ENCODE data around the gene RBL1.
"Not testable (repeated sequence)": the region's sequence is repeated elsewhere in the genome, so short reads cannot be mapped to it uniquely, and the experiment has no call there.

The RBL1 gene, protein sequence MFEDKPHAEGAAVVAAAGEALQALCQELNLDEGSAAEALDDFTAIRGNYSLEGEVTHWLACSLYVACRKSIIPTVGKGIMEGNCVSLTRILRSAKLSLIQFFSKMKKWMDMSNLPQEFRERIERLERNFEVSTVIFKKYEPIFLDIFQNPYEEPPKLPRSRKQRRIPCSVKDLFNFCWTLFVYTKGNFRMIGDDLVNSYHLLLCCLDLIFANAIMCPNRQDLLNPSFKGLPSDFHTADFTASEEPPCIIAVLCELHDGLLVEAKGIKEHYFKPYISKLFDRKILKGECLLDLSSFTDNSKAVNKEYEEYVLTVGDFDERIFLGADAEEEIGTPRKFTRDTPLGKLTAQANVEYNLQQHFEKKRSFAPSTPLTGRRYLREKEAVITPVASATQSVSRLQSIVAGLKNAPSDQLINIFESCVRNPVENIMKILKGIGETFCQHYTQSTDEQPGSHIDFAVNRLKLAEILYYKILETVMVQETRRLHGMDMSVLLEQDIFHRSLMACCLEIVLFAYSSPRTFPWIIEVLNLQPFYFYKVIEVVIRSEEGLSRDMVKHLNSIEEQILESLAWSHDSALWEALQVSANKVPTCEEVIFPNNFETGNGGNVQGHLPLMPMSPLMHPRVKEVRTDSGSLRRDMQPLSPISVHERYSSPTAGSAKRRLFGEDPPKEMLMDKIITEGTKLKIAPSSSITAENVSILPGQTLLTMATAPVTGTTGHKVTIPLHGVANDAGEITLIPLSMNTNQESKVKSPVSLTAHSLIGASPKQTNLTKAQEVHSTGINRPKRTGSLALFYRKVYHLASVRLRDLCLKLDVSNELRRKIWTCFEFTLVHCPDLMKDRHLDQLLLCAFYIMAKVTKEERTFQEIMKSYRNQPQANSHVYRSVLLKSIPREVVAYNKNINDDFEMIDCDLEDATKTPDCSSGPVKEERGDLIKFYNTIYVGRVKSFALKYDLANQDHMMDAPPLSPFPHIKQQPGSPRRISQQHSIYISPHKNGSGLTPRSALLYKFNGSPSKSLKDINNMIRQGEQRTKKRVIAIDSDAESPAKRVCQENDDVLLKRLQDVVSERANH

GRCh38 chr20:37095599-37096414 lies at the start of gene RBL1:
Gene RBL1, minus strand, starts transcription at chr20:37095997. Its CDS starts 69 bp downstream, at chr20:37095928.
- peak; percentile 86 for DNase-seq (ENCODE audit: low read depth)

DNA sequence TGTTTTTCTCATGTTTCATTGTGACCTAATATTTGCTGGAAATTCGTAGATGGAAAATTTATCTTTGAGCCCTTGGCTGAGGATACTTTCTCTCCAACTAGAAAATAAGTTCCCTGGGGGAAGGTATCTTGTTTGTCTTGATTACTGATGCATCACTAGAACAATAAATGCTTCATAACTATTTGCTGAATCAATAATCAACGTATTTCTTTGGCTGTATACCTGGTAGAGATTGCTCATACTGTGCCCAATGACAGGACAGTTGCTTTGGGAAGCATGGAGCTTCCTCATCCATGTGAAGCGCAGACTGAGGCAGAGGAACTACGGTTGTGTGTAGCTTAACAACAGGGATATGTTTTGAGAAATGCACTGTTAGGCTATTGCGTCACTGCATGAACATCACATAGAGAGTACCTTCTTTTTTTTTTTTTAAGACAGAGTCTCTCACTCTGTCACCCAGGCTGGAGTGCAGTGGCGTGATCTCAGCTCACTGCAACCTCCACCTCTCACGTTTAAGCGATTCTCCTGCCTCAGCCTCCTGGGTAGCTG lies 49.1 kb upstream of the RBL1 start:
- DNase-seq (ENCODE audit: low read depth), result peak; percentile 21

GRCh38 chr20:37142708-37143107 lies 46.9 kb upstream of the RBL1 start:
- no peak for DNase-seq (ENCODE audit: low read depth)

- no peak for DNase-seq (ENCODE audit: low read depth)
These were observed 41.8 kb upstream of the RBL1 start for GRCh38 chr20:37137547-37137946.

DNA sequence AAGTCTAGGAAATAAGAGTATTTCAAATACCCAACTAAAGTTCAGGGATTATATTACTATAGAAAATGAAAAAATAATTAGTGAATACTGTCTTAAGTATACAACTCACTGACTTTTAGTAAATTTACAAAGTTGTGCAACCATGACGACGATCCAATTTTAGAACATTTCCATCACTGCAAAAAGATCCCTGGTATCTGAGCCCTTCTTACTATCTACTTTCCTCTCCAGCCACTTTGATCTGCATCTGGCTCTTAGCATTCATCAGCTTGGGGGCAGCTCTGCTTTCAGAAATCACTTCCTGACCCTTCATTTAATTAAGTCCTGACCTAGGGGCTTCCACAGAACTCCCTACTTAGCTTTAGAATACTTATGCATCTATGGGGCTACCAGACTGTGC lies 38.2 kb upstream of the RBL1 start:
- DNase-seq (ENCODE audit: low read depth), result no peak

DNA sequence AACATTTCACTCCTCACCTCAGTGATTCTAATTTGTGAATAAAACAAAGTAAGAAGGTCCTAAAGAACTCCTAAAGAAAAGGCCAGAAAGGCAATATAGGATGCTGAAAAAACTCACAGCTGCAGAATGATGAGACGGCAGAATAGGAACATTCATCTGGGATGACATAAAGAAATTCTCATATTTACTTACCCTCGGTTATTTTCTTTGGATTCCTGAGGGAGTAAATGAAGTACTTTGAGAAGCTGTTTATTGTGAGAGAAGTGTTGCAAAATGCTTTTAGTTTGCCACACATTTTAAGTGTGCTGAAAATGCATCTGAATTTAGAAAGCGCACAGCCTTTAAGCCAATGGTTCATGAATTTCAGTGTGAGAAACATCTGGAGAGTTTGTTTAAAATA lies 35.7 kb upstream of the RBL1 start:
- DNase-seq (ENCODE audit: low read depth), result peak; percentile 49

GRCh38 chr20:37128803-37129202 lies 33.0 kb upstream of the RBL1 start:
- DNase-seq (ENCODE audit: low read depth), result no peak

DNA sequence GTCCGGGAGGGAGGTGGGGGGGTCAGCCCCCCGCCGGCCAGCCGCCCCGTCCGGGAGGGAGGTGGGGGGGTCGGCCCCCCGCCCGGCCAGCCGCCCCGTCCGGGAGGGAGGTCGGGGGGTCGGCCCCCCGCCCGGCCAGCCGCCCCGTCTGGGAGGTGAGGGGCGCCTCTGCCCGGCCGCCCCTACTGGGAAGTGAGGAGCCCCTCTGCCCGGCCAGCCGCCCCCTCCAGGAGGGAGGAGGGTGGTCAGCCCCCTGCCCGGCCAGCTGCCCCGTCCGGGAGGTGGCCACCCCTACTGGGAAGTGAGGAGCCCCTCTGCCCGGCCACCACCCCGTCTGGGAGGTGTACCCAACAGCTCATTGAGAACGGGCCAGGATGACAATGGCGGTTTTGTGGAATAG lies 30.5 kb upstream of the RBL1 start:
- not testable (repeated sequence) for DNase-seq (ENCODE audit: low read depth)

- no peak for DNase-seq (ENCODE audit: low read depth)
These were observed 27.6 kb upstream of the RBL1 start for GRCh38 chr20:37123441-37123840.

- no peak for DNase-seq (ENCODE audit: low read depth)
These were observed 24.7 kb upstream of the RBL1 start for GRCh38 chr20:37120497-37120896.

DNA sequence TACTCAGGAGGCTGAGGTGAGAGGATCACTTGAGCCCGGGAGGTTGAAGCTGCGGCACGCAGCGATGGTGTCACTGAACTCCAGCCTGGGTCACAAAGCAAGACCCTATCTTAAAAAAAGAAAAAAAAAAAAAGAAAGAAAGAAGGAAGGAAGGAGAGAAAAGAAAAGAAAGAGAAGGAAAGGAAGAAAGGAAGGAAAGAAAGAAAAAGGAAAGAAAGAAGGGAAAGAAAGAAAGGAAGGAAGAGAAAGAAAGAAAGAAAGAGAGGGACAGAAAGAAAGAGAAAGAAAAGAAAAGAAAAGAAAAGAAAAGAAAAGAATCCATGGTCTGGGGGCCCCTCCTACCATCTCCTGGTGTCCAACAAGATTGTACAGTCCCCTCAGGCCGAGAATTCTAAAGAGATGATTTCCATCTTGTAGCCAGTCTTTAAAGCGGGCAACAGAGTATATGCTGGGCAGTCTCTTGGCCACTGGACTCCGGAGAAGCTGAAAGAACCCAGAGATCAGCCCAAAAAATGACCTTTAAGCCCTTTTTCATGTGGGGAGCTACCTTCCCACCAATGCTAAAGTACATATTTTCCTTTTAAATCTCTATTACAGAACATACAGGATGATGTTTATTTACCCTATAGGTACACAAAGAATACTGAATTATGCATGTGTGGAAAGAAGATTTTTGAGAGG lies 23.7 kb upstream of the RBL1 start:
- no peak for DNase-seq (ENCODE audit: low read depth)

DNA sequence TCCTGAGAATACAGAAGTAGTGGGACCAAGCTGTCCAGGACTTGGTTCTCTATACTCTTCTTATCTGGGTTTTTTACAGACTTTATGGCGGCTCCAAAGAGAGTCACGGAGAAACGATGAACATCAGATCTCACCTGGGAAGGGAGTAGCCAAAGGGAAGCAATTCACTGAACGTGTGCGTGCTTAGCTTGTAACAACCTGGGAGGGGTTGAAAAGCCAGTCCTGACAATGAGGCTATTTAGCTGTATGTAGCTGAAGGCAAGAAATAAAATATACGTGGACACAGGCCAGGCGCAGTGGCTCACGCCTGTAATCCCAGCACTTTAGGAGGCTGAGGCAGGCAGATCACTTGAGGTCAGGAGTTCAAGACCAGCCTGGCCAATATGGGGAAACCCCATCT lies 18.2 kb upstream of the RBL1 start:
- DNase-seq (ENCODE audit: low read depth), result no peak

- DNase-seq (ENCODE audit: low read depth), result no peak
These were observed 16.2 kb upstream of the RBL1 start for GRCh38 chr20:37111926-37112455.

GRCh38 chr20:37108676-37109075 lies 12.9 kb upstream of the RBL1 start:
- DNase-seq (ENCODE audit: low read depth), result no peak

- DNase-seq (ENCODE audit: low read depth), result no peak
These were observed 6.8 kb upstream of the RBL1 start for GRCh38 chr20:37102571-37102970.

DNA sequence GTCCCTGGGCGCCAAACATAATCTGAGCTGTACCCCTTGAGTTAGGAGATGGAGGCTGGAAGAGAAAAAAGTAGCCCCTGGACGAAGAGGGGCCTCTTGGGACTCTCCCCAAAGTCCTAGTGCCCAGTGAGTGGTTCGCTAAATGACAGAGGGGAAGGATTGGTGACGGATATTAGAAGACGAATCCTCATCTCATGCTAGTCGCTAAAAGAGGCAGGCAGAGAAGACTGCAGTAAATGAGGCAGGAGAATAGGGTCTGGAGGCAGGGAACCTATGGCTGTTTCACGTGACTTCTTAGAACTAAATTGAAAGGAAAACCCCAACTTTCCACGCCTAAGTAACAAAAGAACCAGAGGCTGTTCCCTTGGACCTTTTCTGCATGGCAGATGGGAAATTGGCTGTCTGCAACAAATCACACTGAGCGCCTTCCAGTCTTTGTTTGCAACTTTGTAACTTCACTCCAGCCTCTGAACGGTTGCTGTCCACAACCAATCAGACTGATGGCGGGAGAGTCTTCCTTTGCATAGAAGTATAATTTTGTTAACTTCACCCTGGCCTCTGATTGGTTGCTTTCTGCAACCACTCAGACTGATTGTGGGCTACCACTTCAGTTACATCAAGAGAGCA lies 731 bp upstream of the RBL1 start:
- DNase-seq (ENCODE audit: low read depth), result no peak

DNA sequence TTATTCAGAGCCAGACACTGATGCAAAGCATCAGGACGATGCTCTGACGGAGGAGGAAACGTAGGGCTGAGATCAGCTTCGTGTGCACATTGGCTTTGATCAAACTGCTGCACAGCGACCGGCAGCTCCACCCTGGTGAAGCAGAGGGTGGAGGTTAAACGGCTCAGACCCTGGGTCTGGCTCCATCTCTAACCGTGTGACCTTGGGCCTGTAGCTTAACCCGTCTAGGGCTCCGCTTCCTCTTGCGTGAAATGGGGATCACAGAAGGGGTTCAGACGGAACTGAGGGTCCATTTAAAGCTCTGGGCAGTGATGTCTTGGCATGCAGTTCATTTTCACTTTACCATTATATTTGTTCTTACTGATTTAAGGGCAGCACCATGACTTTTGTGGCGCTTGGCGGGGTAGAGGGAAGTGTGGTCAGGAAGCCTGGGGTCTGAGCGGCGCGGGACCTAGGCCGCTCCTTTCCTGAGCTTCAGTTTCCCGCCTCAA lies 644 bp downstream of the RBL1 start:
- peak; percentile 9 for DNase-seq (ENCODE audit: low read depth)

DNA sequence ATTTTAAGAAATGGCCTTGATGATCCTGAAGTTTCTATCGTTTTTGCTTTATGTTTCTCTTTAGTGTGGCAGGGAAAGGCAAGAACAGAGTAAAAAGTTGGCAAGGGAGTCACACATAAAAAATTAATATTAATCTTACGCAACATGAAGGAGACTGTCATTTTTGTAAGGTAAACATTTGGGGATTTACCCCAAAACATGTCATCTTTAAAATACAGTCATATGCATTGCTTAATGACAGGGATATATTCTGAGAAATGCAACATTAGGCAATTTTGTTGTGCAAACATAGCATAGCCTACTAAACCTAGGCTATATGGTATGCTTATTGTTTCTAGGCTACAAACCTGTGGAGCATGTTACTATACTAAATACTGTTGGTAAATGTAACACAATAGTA lies 5.4 kb downstream of the RBL1 start:
- peak; percentile 27 for DNase-seq (ENCODE audit: low read depth)

DNA sequence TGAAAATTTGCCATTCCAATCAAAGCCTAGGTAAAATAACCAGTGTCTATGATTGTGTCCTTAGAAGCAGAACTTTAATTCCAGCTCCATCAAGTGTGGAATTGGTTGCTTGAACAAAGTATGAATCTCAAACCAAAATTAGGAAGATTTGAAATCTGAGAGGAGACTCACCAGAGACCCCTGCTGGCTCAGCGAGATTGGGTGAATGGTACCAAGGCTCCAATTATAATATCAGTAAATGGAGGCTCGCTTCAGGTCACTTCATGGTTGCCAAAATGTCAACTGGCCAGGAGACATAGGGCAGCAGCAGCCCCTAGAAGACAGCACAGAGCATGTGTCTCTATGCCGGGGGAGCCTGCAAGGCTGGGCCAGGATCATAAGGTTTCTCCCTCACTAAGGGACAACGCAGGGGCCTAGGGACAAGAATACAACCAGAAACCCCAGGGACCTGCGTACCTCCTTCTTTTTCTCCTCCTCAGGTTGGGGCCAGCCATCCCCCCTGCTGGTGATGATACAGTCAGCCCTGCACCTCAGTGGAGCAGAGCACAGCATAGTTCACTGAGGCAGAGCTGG lies 14.0 kb downstream of the RBL1 start:
- DNase-seq (ENCODE audit: low read depth), result no peak

DNA sequence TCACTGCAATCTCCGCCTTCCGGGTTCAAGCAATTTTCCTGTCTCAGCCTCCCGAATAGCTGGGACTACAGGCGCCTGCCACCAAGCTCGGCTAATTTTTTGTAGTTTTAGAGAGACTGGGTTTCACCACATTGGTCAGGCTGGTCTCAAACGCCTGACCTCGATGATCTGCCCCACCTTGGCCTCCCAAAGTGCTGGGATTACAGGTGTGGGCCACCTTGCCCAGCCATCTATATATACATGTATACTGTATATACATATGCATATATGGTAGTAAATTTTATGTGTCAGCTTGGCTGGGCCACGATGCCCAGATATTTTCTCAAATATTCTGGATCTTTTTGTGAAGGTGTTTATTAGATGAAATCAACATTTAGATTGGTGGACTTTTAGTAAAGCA lies 18.8 kb downstream of the RBL1 start:
- no peak for DNase-seq (ENCODE audit: low read depth)
